GM18499 (cell line): ENCODE data around the gene LFNG.

Experiments
- ATAC-seq: cut with Tn5 transposase; IDR thresholded peaks from one replicate; pipeline ENCODE4 v1.9.1; 2021; ENCODE audit warnings: moderate number of reproducible peaks; ENCODE audit not compliant: insufficient read depth, unreplicated experiment

Gene LFNG

GRCh38 chr7:2514473-2515423 is 4.8 kb upstream of the LFNG start:
- ATAC-seq = no peak

- ATAC-seq = no peak
These were observed 4.0 kb upstream of the LFNG start for GRCh38 chr7:2515424-2516193.

- no peak for ATAC-seq
These were observed 3.4 kb upstream of the LFNG start for GRCh38 chr7:2516194-2516555.

DNA sequence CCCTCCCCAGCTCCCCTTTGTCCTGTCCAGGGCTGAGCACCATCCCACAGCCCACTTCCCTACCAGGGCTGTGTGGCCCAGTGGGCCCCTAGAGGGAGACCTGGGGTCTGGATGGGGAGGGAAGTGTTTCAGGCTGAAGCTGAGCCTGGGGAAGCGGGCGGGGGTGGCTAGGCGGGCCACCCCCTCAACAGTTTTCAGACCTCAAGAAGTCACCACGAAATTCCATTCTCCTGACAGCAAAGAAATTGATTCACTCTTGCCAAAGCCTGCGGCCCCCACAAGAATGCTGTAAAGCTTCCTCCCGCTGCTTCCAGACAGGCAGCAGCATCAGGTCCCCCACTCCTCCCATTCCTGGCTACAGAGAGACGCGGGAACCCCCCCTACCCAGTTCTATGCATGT is 2.5 kb upstream of the LFNG start:
- ATAC-seq = no peak

- no peak for ATAC-seq
These were observed 1.7 kb upstream of the LFNG start for GRCh38 chr7:2517678-2518507.

- no peak for ATAC-seq
These were observed 846 bp upstream of the LFNG start for GRCh38 chr7:2518737-2519118.

DNA sequence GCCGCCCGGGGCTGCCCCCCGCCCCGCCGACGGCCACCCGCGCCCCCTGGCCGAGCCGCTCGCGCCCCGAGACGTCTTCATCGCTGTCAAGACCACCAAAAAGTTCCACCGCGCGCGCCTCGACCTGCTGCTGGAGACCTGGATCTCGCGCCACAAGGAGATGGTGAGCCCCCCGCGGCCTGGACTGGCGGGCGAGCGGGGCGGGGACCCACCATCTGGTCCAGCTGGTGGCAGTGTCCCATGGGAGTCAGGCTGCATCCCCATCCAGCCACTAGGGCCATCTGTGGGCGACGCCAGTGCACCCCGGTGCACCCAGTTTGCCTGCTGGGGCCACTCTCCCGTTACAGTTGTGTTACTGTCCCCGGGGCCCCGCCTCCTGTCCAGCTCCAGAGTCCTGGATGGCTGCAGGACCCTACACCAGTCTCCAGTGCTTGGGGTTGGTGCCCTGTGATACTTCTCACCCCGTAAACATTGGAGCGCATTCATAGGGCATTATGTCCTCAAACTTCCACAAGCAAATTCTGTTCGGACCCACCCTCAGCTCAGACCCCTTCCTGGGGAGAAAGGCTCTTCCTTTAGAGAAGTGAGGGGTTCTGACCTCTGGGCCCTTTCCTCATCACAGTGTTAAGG is 672 bp downstream of the LFNG start:
- no peak for ATAC-seq

- ATAC-seq = no peak
These were observed 1.3 kb downstream of the LFNG start for GRCh38 chr7:2520761-2521290.

DNA sequence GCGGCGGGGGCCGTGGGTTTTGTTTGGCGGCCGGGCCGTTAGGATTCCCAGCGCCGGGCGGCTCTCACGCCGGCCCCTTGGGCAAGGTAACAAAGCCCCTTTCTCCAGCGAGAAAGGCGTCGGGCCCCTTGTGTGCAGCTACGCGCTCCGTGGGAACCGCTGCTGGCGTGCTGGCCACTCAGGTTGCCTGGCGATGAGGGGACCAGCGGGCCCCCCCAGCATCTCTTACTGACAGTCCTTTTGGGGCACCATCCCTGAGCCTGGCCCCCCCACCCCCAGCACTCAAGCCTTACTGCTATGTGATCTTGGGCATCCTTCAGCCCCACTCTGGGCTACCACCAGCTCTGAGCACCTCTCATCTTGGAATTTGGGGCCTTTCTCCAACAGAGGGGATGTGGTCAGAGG is 1.8 kb downstream of the LFNG start:
- no peak for ATAC-seq

- no peak for ATAC-seq
These were observed 2.5 kb downstream of the LFNG start for GRCh38 chr7:2521952-2522591.

- no peak for ATAC-seq
These were observed 3.3 kb downstream of the LFNG start for GRCh38 chr7:2522780-2523433.

GRCh38 chr7:2523461-2523936 is 3.9 kb downstream of the LFNG start:
- no peak for ATAC-seq

GRCh38 chr7:2523941-2524807 is 4.6 kb downstream of the LFNG start:
- ATAC-seq = no peak

DNA sequence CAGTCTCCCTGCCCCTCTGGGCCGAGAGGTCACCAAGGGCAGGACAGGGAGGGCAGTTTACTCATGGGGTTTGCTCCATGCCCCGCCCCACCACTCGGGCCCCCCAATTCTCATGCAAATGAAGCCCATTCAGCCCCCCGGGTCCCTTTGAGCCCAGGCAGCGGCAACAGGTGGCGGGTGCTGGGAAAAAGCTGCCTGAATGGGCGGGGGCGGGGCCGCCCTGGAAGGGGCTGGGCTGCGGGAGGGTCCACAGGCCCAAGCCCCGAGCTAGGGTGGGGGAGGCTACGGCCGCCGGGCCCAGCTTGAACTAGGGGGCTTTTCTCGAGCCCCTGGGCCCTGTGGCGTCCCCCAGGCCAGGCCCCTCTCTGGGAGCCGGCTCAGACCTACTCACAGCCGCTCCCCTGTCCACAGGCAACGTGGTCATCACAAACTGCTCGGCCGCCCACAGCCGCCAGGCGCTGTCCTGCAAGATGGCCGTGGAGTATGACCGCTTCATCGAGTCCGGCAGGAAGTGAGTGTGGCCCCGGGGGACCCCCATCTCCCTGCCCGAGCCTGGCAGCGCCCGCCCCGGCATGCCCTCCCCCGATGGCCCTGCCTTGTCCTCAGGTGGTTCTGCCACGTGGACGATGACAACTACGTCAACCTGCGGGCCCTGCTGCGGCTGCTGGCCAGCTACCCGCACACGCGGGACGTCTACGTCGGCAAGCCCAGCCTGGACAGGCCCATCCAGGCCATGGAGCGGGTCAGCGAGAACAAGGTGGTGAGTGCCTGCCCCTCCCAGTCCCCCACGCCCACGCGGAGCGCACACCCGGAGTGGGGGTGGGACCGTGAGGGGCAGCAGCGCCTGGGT is 5.5 kb downstream of the LFNG start:
- ATAC-seq = no peak

DNA sequence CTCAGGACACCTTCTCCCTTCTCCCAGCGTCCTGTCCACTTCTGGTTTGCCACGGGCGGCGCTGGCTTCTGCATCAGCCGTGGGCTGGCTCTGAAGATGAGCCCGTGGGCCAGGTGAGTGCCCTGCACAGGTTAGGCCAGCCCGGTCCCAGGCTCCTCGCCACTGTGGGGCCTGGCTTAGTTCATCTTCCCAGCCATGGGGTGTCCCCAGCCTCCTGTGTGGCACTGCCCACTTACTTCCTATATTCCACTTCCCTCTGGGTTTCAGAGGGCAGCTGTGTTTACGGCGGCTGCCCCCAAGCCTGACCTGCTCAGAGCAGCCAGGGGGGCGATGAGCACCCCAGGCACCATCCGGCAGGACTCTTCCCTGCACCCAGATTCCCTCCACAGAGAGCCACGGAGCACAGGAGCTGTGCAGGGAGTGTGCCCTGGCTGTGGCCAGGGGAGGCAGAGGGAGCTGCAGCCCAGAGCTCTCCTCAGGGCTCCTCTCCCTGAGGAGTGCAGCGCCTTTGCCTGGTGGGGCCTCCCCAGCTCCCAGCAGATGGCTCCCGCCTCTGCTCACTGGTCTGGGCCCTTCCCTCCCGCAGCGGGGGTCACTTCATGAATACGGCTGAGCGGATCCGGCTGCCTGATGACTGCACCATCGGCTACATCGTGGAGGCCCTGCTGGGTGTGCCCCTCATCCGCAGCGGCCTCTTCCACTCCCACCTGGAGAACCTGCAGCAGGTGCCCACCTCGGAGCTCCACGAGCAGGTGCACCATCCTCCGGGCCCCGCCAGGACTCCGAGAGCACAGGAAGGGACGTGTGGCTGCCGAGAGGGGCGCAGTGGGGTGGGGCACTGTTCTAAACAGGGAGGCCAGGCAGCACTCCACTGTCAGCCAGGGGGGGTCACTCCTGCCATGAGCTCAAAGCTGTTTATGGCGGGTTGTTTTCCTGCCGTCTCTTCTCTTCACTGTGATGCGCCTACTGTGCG is 6.4 kb downstream of the LFNG start:
- ATAC-seq = no peak
